ENCODE results near the gene ANKMY1. TPM values are rescaled to one million over a fixed set of nuclear protein-coding genes. Genes with fewer than 3 reads are reported as not detected.
A peak's percentile ranks its signal among the peaks of the same experiment; 100 is the strongest.

Gene ANKMY1
- polyA plus RNA-seq, 1 donor: 13.5 TPM

DNA sequence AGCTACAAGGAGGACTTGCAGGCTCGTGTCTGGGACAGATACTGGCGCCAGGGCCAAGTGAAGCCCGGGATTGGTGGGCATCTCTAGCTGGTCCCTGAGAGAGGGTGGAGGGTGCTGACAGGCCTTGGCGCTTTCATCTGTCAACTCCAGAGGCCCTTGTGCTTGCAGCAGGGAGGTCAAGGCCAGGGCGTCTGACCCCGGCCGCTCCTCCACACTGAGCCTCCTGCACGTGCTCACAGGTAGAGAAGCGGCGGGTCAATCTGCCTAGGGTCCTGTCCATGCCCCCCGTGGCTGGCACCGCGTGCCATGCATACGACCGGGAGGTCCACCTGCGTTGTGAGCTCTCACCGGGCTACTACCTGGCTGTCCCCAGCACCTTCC lies 38.3 kb upstream of the ANKMY1 start:
- DNase-seq: no peak

DNA sequence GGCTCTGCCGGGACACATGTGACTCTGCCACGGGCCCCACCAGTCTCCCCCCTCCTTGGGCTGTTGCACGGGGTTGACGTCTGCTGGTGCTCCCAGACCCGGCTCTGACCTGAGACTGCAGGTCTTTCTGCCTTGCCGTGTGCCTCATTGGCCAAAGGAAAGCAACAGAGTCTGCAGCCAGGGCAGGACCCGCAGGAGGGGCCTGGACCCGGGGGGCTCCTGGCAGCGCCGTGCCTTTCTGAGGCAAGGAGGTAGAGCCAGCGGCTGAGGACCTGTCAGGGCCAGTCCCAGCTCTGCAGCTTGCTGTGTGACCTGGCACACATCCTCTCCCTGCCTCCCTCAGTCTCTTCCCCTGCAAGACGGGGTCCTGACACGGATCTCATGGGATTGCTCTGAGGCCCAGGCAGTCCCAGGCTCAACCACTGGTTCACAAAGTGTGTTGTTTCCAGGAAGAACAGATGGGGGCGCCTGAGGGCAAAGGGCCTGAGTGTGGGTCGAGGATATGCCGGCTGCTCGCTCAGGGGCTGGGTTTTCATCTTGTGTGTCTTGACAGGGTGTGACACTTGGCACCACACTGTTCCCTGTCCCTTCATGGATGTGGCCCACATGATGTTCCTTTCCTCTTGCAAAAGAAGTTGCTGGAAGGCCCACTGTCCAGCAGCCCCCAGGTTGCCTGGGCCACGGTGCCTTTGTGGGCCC lies 37.7 kb upstream of the ANKMY1 start:
- no peak for DNase-seq

DNA sequence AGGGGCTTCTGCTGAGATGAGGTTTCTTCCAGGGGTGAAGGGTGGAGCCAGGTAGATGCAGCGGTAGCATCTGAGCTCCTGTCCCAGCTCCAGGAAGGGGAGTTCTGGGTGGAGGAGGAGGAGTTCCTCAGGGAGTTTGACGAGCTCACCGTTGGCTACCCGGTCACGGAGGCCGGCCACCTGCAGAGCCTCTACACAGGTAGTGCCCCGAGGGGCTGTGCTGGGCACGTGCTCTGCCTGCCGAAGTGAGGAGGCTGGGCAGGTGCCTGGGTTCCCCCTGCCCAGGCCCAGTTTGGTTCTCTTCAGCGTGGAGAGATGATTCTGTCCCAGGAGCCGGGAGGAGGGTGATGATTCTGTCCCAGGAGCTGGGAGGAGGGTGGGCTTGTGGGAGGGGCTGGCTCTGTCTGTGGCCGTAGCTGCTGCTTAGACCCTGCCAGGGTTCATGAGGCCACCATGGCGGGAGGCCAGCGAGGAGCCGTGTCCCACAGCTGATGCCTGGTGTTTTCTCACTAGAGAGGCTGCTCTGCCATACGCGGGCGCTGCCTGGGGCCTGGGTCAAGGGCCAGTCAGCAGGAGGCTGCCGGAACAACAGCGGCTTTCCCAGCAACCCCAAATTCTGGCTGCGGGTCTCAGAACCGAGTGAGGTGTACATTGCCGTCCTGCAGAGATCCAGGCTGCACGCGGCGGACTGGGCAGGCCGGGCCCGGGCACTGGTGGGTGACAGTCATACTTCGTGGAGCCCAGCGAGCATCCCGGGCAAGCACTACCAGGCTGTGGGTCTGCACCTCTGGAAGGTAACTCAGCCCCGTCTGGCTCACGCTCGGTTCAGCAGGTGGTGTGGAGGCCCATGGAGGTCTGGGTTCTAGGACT lies 37.0 kb upstream of the ANKMY1 start:
- DNase-seq: no peak

DNA sequence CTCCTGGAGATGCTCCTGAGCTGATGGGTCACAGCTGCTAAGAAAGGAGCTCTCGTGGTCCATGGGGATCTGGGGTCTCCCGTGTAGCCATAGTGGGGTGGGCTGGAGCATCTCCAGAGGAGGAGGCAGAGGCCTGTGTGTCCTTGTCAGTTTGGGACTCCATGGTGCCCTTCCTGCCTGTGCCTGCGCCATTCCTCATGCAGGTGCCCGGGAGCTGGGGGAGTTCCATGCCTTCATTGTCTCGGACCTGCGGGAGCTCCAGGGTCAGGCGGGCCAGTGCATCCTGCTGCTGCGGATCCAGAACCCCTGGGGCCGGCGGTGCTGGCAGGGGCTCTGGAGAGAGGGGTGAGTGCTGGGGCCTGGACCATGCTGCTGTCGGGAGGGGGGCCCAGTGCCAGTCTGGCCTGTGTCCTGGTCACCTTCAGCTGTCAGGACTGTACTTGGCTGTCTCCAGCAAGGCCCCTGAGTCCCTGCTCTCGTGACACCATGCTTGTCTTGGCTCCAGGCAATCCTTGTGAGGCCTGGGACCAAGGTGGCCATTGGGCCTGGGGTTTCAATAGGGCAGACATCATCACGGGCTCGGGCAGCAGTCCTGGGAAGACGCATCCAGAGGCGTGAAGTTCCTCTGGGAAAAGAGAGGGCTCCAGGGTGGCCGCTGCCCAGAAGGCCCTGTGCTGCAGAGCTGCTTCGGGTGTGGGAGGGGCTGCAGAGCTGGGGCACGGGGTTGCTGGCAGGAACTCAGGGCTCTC lies 36.1 kb upstream of the ANKMY1 start:
- DNase-seq: no peak

DNA sequence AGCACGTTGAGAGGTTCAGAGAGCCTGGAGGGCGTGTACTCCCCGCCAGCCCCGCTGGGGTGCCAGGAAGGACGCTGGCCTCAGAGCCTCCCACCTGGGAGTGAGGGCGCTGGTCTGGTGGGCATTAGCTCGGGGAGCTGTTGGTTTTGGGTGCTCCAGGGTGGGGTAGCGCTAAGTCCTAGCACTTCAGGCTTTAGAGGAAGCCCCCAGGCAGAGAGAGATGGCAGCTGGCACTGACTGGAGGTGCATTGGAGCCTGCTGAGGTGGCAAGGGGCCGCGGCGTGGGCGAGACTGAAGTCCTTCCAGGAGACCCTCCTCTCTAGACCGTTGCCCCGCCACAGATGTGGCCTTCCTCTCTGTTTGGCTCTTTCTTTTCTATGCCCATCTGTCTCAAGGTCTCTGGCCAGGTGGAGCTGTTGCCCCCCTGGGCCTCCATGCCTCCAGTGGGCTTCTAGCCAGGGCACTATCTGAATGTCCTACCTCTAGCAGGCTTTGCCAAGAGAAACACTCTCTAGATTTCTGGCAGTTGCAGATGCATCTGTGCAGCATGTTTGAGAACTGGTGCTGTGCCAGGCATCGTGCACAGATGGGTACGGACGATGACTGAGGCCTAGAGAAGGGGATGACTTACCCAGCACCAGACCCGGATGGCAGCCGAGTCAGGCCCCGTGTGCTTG lies 35.4 kb upstream of the ANKMY1 start:
- DNase-seq: no peak

DNA sequence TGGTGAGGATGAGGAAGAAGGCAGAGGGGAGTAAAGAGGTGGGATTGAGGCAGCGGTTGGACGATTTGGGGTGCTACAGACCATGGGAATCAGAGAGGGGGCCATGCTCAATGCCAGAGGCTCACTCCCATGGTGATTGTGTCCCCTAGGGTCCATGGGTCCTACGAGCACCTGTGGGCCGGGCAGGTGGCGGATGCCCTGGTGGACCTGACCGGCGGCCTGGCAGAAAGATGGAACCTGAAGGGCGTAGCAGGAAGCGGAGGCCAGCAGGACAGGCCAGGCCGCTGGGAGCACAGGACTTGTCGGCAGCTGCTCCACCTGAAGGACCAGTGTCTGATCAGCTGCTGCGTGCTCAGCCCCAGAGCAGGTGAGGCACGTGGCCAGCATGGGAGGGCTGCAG lies 34.0 kb upstream of the ANKMY1 start:
- DNase-seq: no peak

DNA sequence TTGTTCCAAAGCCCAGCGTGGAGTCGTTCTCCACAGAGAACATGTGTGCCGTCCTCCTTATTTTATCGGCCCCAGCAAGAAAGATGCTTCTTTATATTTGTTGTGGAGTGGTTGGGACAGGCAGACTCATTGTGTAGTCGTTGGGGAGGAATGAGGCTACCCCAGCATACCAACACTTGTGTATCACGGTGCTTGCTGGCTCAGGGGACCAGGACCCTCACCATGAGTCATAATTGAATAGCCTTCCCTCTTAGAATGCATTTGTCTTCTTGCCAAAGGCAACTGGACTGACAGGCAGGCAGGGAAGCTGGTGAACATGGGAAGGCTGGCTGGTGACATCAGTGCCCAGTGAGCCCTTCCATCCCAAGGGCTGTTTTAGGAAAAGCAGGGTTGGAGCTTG lies 33.4 kb upstream of the ANKMY1 start:
- DNase-seq: no peak

DNA sequence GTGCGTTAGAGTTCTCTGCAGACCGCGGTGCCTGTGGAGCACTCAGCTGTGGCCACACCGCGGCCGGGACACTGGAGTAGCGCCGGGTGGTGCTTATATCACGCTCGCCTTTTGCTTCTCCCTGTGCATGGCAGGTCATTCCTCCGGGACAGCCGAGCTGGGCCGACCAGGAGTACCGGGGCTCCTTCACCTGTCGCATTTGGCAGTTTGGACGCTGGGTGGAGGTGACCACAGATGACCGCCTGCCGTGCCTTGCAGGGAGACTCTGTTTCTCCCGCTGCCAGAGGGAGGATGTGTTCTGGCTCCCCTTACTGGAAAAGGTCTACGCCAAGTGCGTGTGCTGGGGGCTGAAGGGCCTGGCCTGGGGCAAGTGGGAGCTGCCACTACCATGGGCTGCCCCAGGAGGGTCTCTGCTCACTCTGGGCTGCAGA lies 32.9 kb upstream of the ANKMY1 start:
- DNase-seq: no peak

DNA sequence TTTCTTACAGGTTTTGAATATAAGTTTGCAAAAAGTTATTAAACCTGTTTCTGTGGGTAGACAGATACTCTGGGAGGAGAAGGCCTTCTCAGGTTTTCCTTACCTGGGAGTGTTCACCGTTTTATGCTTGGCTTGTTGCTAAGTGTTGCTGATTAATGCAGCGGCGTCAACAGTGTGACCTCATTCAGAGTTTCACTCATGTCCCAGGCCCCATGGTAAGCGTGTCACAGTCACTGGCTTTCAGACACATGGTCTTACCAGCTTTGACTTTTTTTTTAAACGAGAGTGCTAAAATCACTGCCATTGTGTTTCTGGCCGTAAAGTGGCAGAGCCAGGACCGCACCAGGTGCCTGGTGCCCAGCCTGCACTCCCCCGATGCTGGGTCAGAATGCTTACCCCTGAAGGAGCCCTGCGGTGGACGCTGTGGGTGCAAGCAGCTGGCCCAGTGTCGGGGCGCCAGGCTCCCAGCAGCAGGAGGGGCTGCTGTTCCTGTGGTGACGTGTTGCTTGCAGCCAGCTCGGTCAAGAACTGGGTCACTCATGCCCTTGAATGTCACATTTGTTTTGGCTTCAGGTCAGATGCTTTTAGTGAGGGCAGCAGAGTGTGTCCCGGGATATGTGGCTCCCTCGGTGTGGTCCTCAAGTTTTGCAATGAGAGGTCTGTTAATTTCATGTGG lies 32.2 kb upstream of the ANKMY1 start:
- DNase-seq: no peak

DNA sequence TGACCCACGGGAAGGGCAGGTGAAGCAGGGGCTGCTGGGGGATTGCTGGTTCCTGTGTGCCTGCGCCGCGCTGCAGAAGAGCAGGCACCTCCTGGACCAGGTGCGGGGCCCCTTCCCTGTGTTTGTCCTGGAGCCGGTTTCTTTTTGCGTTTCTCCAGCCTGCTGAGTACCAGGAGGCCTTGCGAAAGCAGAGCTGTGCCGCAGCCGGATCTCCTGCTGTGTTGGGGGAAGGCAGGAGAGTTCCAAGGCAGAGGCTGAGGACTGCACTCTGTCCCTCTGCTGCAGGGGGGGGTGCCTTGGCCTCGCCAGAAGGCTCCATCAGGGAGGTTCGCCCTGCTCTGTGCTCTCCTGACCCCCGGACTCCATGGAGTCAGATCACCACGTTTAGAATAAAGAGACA lies 31.6 kb upstream of the ANKMY1 start:
- no peak for DNase-seq

DNA sequence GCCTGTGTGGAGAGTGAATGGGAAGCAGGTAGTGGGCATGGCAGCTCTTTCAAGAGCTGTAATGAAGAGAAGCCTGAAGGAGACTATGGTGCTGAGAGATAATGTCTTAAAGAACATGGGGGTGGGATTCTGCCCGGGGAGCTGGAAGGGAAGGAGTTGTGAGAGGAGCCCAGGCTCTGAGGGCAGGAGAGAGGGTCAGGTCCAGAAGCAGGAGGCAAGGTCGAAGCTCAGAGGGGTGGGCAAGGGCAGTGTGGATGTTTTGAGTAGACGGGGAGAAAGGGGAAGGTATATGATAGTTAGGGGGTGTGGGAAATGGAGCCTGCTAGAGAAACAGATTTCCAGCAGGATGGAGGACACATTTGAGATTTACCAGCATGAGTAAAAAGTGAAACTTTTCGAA lies 30.9 kb upstream of the ANKMY1 start:
- DNase-seq: no peak

DNA sequence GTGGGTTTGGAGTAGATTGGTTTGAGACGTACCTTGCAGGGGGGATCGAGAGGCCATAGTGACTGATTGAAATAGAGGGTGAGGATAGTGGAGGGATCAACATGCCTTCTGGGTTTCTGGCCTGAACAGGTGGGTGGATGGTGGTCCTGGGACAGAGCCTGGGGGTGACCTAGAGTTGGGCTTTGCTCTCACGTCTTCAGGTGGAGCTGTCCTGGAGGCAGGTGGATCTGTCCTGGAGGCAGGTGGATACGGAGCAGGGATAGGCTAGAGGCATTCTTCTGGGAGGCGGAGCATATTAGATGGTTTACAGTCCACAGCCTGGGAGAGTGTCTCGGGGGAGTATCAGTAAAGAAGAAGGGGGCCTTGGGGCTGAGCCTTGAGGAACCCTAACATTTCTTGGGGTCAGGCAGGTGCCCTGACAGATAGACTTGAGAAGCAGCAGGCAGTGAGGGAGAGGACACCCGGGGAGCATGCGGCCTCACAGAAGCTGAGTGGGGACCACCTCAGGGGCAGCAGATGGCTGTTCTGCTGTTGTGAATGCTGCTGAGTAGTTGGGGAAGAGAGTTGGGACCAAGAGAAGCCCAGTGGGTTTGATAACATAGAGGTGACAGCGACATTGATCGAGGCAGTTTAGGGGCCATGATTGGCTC lies 30.3 kb upstream of the ANKMY1 start:
- DNase-seq: no peak

DNA sequence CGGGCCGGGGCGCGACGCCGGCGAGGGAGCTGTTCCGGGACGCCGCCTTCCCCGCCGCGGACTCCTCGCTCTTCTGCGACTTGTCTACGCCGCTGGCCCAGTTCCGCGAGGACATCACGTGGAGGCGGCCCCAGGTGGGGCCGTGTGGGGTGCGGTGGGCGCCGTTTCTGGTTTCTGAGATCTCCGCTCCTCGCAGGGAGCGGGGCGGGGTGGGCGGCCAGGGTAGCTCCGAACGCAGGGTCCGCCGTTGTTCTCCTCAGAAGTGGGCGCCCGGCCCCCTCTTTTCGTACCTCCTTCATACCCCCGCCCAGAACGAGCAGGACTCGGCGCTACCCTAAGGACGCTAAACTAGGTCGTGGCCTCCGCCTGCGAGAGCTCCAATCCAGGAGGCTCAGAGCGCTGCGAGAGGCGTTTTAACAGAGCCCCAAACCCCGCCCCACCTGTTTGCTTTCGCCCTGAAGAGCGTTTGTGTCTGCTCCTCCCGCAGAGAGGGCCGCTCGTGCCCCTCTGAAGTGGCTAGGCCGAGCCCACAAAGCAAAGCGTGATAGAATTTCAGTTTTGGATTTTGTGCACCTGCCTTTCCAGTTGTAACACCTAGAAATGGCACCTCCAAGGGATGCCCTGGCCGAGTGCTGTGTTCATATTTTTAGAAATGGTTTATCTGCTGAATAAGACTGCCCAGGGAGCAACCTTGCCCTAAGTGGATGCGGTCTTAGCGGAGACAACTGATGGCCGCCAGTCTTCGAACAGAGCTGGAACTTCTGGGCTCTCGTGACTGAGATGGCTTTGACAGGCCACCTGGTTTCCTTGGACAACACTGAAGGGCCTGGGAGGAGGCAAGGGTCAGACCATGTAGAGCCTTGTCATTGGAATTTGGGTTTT lies 29.4 kb upstream of the ANKMY1 start:
- no peak for DNase-seq

DNA sequence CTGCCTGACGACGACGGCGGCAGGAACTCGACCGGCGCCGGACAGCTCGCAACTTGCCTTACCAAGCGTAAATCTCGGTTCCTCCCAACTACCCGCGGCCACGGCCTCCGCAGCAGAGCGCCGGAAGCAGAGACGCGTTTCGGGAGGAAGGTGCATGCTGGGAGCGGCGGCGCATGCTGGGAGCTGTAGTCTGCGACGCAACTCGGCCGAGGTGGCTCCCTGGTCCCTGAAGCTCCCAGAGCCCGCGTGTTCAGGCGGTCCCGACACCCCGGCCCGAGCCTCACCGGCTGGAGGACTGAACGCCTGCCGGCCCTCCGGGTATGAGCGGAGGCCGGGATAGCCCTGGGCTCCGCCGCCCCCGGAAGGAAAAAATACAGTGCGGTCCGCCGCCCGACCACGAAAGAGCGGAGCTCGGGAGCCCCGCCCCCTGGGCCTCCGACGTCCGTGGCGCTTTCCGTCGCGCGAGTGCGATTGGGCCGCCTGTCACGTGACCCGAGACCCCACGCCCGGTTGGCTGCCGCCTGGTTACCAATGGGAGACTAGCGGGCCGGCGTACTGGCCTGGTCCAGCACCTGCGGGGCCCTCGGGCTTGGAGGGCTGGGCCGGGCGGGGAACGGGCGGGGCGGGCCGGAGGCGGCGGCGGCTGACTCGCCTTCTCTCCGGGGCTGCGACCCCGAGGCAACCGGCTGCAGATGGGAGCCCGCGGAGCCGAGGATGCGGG lies 28.6 kb upstream of the ANKMY1 start, which contains the start of gene CAPN10:
TSS of gene CAPN10 (plus strand) at position 537 of the 721 bp plus-strand sequence. CDS start at position 715, 178 bp downstream.
- peak; percentile 95 for DNase-seq

DNA sequence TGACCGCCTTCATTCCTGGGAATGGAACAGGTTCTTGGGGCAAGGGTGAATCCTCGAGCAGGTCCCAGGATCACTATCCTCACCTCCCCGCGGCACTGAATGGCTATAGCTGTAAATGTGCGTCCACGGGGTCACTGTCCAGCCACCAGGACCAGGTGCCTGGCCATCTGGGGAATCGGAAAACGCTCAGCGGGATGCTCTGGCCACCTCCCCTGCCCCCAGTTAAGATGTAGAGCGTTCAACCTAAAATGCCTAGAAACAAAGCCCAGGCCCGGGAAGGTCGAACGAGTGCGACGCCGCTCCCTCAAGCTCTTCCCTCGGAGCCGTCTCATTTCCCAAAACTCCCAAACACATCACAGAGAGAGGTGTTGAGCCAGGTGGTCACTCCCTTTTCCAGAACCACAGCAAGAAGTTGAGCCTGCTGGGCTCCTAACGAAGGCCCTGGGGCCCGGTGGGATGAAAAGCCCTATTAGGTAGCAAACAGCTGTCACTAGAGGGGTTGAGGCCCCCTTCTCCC lies 28.0 kb upstream of the ANKMY1 start:
- no peak for DNase-seq

DNA sequence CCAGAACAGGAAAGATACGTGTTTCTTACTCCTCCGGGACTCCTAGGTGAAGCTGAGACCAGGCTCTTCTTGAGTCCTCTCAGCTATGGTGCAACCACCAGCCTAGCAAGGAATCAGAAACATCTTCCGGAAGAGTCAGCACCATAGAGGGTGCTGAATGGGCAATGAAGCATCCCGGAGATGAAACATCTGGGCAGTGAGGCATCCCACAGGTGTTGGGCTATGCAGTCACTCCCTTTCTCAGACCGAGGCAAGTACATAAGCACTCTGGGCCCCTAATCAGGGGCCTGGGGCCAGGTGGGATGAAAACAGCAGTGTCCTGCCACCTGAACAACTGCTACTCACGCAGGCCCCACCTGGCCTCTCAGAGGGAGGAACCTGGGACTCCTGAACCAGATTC lies 27.3 kb upstream of the ANKMY1 start:
- DNase-seq: no peak

DNA sequence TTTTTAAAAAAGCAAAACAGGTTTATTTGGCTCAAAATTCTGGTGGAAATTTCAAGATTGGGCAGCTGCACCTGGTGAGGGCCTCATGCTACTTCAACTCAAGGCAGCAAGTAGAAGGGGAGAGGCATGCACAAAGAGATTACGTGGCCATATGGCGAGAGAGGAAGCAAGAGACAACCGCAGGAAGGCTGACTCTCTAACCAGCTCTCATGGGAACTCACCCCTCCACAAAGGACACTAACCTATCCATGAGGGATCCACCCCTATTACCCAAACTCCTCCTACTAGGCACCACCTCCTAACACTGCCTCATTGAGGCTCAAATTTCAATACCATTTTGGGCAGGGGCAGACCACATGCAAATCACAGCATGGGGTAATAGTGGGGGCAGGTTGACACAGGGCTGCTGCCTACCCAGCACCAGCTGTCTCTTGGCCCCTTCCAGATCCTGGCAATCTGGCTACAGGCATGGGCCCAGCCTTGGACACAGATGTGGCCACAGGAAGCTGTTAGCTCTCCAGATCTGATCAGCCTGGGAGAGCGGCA lies 26.8 kb upstream of the ANKMY1 start:
- no peak for DNase-seq

DNA sequence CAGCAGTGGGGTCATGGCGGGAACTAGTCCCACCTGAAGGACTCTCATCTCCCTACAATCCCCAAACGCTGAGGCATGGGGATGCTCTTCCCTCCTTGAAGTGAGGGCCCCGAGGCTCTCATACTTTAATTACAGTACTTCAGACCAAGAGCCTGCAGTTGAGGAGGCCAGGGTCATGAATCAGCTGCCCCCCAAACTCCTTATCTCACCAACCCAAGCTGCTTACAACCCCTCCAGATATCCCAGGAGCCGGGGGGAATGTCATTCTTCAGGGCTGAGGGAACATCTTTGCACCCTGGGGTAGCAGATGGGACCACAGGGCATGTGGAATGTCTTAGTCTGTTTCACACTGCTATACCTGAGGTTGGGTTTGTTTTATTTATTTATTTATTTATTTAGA lies 26.0 kb upstream of the ANKMY1 start:
- no peak for DNase-seq

DNA sequence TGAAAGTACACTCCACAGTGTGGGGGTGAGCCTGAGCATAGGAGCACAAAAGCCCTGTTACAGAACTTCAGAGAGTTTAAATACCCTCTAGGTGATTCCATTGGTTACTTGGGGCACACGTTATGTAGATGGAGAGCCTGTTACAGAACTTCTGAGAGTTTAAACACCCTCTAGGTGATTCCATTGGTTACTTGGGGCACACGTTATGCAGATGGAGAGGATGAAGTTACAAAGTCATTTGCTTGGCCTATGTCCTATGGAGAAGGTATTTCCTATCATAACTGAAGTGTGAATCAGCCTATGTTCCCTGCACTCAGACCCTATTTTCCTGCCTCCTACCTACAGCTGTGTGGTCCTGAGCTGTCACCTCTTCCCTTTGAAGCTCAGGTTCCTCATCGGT lies 25.0 kb upstream of the ANKMY1 start:
- DNase-seq: no peak

All from left kidney (tissue), 2 donors.